H1 (cell line): ENCODE measurements around the gene ARNT2. TPM values are rescaled to one million over a fixed set of nuclear protein-coding genes. Genes with fewer than 3 reads are reported as not detected.

Experiments
- CREB1 ChIP-seq: IDR thresholded peaks from 2 replicates; pipeline ENCODE4 v1.6.1; 2012; ENCODE audit warnings: inconsistent platforms
- CTCF ChIP-seq, 3 experiments: IDR thresholded peaks; 1 replicate in 2 of 3; 2 replicates in 1 of 3; pipeline versions ENCODE4 v1.5.1 to v1.6.1; 2011; ENCODE audit warnings: low read length in 3 of 3, mild to moderate bottlenecking in 3 of 3, inconsistent platforms in 2 of 3, low read depth in 1 of 3, moderate library complexity in 1 of 3; ENCODE audit not compliant: insufficient read depth in 1 of 3; ENCODE audit errors: control extremely low read depth in 1 of 3
- EZH2 ChIP-seq: fragments of 200-600 bp; sonication (generic); IDR thresholded peaks from 2 replicates; pipeline ENCODE4 v1.7.1; 2012; ENCODE audit warnings: low read depth, mild to moderate bottlenecking, moderate library complexity, low read length, inconsistent platforms; ENCODE audit not compliant: severe bottlenecking
- TBP ChIP-seq: IDR thresholded peaks from 2 replicates; pipeline ENCODE4 v1.6.1; 2011; ENCODE audit warnings: low read depth, low read length, improper control_type of control experiment
- polyA plus RNA-seq, 7 experiments: library from polyadenylated mRNA; depleted of rRNA in 3 of 7; stranded (reverse) in 5 of 7; unstranded in 2 of 7; fragments of >200 nt in 5 of 7; fragments of 200-250 nt in 2 of 7; gene quantifications; 1 replicate in 5 of 7; 2 replicates in 1 of 7; 4 replicates in 1 of 7; pipeline versions ENCODE4 v1.2.1 to v1.2.3, GENCODE V29; 2011 to 2013; ENCODE audit warnings: missing spikeins in 2 of 7, mixed read lengths in 2 of 7
- total RNA-seq: library from RNA; stranded (reverse); fragmentation: NEBNext Ultra II Directional; extraction: Animal tissue kit (Norgen Biotek cat#: 25700); gene quantifications from 2 replicates; pipeline ENCODE4 v1.2.1, GENCODE V29; 2021

Gene ARNT2
- total and polyA plus RNA-seq, 2 of the 8 experiments (the other 6 are each of a cell fraction or from before 2014, with no cell fraction given), result 9.5 to 14.6 TPM

- TF ChIP-seq CTCF (IDR thresholded peaks at IDR 0.05; ENCODE audit: control extremely low read depth in 1 of 3, insufficient read depth in 1 of 3, low read depth in 1 of 3, low read length in 3 of 3) (no peak), TBP (no peak), EZH2 (no peak), CREB1 (no peak)
- TF ChIP-seq, all 59 proteins: peak for 0
These were observed 2.7 kb upstream of the ARNT2 start (continued) for GRCh38 chr15:80401456-80401855.
